Measurements from ENCODE around the gene GALNTL6.

DNA sequence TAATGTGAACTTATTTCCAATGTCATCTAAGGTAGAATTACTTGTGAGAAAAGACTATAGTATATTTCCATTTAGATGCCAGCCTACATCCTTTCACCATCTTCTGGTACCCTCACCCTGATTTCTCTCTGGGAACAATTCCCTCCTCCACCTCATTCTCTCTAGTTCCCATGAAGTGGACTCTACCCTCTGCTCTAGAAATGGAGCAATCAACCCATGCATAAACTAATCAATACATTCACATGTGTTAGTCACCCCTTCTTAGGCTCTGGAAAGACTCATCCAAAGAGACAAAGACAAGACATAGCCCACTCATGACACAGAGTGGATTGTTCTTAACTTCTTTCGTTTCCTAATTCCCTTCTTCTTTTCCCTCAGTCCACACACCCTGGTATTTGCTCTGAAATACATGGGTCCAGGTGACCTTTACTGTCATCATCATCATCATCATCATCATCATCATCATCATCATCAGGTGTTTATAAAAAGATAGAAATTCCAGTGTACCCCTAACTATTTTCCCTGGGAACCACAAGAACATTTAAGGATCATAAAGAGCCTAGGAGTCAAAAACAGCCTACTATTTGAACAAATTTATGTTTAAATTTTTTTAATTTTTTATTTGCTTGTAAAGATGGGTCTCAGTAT is 1056.5 kb downstream of the GALNTL6 start:
- TF ChIP-seq CTCF (IDR thresholded peaks at IDR 0.05) (no peak), POLR2A (IDR thresholded peaks at IDR 0.05) (no peak)

All from lower leg skin (tissue), 3 donors.